Gastrocnemius medialis (tissue), 4 donors: ENCODE results near the gene COL24A1.

Experiments used
- POLR2A ChIP-seq, 2 donors: fragments of 450-650 bp; IDR thresholded peaks; one replicate each; pipeline ENCODE4 v1.6.1; 2017; ENCODE audit warnings: antibody characterized with exemption in 2 of 2, mild to moderate bottlenecking in 2 of 2, moderate library complexity in 2 of 2
- TF ChIP-seq, protein P1 (sequence below), 5 experiments: fragments of 450-650 bp in 3 of 5; fragments of 200-600 bp in 2 of 5; sonication (generic) in 2 of 5; IDR thresholded peaks in 4 of 5; conservative IDR thresholded peaks in 1 of 5; 1 replicate in 4 of 5; 2 replicates in 1 of 5; pipeline ENCODE4 v1.5.1; 2016 to 2019; ENCODE audit warnings: antibody characterized with exemption in 5 of 5, mild to moderate bottlenecking in 3 of 5, moderate library complexity in 3 of 5

DNA sequence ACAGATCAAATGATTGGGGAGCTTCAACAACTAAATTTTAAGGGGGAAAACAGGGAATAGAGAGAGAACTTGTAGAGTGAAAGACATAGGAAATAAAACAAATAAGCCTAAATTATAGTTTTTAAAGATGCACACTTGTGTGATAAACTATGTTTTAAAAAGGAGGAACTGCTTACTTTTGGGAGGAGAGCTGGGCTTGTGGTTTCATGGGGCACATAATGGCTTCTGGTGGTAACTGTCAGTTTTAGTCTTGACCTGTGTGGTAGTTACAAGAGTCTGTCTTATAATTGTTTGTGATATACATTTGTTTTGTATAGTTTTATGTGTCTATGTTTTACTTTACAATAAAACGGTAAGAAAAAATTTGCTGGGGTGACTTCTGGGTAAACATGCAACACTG, 165.3 kb downstream of the COL24A1 start:
- TF ChIP-seq, protein P1, sequence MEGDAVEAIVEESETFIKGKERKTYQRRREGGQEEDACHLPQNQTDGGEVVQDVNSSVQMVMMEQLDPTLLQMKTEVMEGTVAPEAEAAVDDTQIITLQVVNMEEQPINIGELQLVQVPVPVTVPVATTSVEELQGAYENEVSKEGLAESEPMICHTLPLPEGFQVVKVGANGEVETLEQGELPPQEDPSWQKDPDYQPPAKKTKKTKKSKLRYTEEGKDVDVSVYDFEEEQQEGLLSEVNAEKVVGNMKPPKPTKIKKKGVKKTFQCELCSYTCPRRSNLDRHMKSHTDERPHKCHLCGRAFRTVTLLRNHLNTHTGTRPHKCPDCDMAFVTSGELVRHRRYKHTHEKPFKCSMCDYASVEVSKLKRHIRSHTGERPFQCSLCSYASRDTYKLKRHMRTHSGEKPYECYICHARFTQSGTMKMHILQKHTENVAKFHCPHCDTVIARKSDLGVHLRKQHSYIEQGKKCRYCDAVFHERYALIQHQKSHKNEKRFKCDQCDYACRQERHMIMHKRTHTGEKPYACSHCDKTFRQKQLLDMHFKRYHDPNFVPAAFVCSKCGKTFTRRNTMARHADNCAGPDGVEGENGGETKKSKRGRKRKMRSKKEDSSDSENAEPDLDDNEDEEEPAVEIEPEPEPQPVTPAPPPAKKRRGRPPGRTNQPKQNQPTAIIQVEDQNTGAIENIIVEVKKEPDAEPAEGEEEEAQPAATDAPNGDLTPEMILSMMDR (IDR thresholded peaks at IDR 0.05 in 4 of 5, conservative IDR thresholded peaks at IDR 0.05 in 1 of 5) = no peak
- TF ChIP-seq POLR2A (IDR thresholded peaks at IDR 0.05) = no peak
